Activated gamma-delta T cell (primary cell): ENCODE data around the gene OR2T8.

ENCODE experiments used
- DNase-seq: peaks from one replicate; lab custom pipeline; 2025; lab: John Stamatoyannopoulos, UW

OR2T8 gene

DNA sequence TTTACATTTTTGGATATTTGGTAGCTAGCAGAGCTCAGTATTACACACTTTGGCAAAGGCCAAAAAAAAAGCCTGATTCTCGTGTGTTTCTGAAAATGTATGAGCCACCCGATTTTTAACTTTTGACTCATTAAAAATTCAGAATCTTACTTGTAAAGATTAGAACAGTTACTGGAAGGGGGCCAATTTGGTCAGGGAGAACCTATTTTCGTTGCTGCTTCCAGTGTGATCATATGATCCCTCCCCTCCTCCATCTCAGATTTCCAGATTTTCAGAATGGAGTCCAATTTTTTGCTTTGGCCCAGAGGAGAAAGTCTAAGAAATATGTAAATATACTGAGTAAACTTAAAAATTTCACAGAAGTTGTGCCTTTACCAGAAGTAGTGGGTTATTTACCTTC is 41.7 kb downstream of the OR2T8 start:
- no peak for DNase-seq

DNA sequence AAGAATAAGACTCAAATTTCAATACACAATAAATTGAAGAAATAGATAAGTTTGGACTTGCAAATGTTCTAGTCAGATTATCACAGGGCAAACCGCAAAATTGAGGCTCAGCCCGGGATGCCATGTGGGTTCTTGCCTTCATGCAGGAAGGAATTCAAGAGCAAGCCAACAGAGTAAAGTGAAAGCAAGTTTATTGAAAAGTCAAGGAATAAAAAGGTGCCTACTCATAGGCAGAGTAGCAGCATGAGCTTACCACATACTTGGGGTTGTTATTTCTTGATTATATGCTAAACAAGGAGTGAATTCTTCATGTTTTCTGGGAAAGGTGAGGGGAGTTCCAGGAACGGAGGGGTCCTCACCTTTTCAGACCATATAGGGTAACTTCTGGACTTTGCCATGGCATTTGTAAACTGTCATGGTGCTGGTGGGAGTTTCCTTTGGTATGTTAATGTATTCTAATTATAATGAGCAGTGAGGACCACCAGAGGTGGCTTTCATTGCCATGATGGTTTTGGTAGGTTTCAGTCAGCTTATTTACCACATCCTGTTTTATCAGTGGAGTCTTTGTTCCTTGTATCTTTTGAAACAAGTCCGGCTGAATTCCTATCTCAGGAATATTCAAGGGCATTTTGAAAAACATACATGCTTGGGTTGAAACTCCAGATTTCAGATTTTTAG is 43.0 kb downstream of the OR2T8 start:
- DNase-seq = no peak

DNA sequence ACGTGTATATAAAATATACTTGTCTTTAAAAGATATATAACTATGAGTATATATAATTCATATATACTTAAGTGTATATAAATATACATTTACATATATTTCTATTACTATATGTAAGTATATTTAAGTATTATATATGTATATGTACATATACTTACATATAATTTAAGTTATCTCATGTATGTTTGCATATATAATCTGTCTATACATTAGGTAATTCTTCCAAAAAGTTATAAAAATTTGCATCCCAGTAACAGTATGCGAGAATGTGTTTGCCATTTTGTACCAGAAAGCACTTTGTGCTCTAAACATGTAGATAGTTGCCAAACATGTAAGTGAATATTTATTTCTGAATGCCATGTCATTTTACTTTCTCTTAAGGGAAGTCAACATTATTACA is 44.9 kb downstream of the OR2T8 start, which contains the start of gene OR2AK2:
TSS of gene OR2AK2 (plus strand) at position 301 of the 400 bp plus-strand sequence. CDS start 144 bp downstream, outside the sequence.
- no peak for DNase-seq

DNA sequence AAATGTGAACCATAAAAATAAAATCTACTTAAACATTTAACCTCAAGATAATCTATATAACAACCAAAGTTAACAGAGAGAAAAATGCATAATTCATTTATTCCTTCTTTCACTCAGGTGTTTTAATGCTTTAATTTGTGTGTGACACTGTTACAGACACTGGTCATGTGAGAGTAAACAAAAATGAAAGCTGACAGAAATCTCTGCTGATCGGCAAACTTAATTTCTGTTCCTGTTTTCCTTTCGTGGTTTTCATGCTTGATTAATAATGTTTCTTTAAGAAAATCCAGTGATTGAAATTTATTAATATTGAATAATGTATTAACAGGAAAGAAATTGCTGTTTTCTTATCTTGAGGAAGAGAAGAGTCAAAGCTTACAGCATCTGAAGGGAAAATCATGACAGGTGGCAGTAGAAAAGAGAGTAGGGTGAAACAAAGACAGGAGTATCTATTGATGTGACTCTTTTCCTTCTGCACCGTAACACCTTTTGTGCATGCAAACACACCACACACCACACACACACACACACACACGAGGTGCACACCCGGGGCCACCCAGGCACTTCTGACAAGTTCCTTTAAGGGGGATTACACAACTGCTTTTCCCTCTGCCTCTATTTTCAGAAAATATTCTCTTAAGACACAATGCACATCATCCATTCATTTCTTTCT is 46.6 kb downstream of the OR2T8 start:
- no peak for DNase-seq
